ENCODE data around the gene SCN8A. TPM values are rescaled to one million over a fixed set of nuclear protein-coding genes. Genes with fewer than 3 reads are reported as not detected.

SCN8A gene
- total and polyA plus RNA-seq, 2 experiments from 2014 or later = 4.6 to 23.9 TPM

DNA sequence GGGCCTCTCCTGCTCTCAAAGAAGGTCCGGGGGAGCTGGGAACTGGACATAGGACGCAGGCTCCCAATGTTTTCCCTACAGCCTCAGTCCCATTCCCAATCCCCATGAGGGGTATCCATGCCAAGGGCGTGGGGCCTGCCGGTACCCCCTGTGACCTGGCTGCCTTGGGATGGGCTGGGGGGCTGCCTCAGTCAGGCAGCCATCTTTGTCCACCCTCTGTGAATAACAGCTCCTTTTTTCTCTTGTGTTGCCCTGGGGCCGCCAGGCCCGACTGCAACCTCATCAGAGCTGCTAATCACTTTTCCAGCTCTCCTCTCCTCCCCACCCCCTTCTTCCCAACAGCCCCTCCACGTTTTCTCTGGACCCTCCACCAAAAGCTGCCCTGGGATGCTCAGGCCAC, 246.3 kb downstream of the SCN8A start:
- peaks cover 45% of the 10 kb centered on the region for H3K4me1 ChIP-seq (ENCODE audit: insufficient read depth)
- no peaks in the 10 kb centered on the region; the same call in 1 of the 2 replicates for H4K20me1 ChIP-seq (replicated peaks; ENCODE audit: insufficient read depth)
- H2AFZ ChIP-seq = no peak overlapping the region
- no peaks in the 10 kb centered on the region for H3K36me3 ChIP-seq (ENCODE audit: insufficient read depth)
- no peak overlapping the region; the same call in 2 of the 3 replicates for H3K4me3 Mint-ChIP-seq
- H3K27ac ChIP-seq (ENCODE audit: low read depth) = no peak overlapping the region
- DNase-seq (ENCODE audit: low spot score) (no peak), ATAC-seq (no peak; the same call in 2 of the 3 replicates)
- peak overlapping the region; percentile 65 for H3K27ac Mint-ChIP-seq
- H3K9me3 Mint-ChIP-seq = no peaks in the 10 kb centered on the region
- H3K9me2 ChIP-seq (ENCODE audit: insufficient read depth) = 0 out of 2 replicates have a peak, but pooled peaks cover 3% of the 10 kb centered on the region
- H3K4me3 ChIP-seq = no peak overlapping the region
- H3K4me1 Mint-ChIP-seq = peaks cover 70% of the 10 kb centered on the region
- peak overlapping the region; percentile 65 for H3K4me2 ChIP-seq
- peaks cover 22% of the 10 kb centered on the region for H3K27me3 Mint-ChIP-seq (ENCODE audit: insufficient read depth, low read depth, poor library complexity)
- TF ChIP-seq ZNF331 (CRISPR knock-in tag; IDR thresholded peaks at IDR 0.05; ENCODE audit: low read depth) (no peak), CREB1 (CRISPR knock-in tag; IDR thresholded peaks at IDR 0.05; ENCODE audit: low read depth) (no peak), ZNF462 (CRISPR knock-in tag; IDR thresholded peaks at IDR 0.05) (no peak), EZH2phosphoT487 (IDR thresholded peaks at IDR 0.05; ENCODE audit: unreplicated experiment) (no peak), EZH2 (IDR thresholded peaks at IDR 0.05; ENCODE audit: low read depth, unreplicated experiment) (no peak), POLR2AphosphoS5 (IDR thresholded peaks at IDR 0.05; ENCODE audit: low read depth) (no peak), STAT1 (IDR thresholded peaks at IDR 0.05; ENCODE audit: unreplicated experiment) (no peak), ETS1 (IDR thresholded peaks at IDR 0.05) (no peak)
- H3K27me3 ChIP-seq (ENCODE audit: insufficient read depth) = no peaks in the 10 kb centered on the region
- H3K36me3 Mint-ChIP-seq (ENCODE audit: low read depth) = peaks cover 4% of the 10 kb centered on the region; the same call in 1 of the 3 replicates
- H3K79me2 ChIP-seq (replicated peaks; ENCODE audit: insufficient read depth) = no peaks in the 10 kb centered on the region
- 0 out of 2 replicates have a peak, but pooled peaks cover 3% of the 10 kb centered on the region for H3F3A ChIP-seq (replicated peaks; ENCODE audit: low read depth)

Measured in GM23338 (cell line).